RWPE2 (cell line): ENCODE data around the gene N4BP2L1.

Experiments used
- ATAC-seq: fragments of 200-7000 bp; cut with Tn5 transposase; 3 replicates; pipeline ENCODE4 v1.9.1; 2021; ENCODE audit warnings: low read depth
- DNase-seq: peaks from one replicate; pipeline ENCODE4 v3.0.0-alpha.2; 2020; ENCODE audit warnings: low spot score
- H3K27ac ChIP-seq: fragments of 450-650 bp; 2 replicates; pipeline ENCODE4 v1.5.1; 2017; ENCODE audit warnings: mild to moderate bottlenecking; ENCODE audit not compliant: poor library complexity, severe bottlenecking
- H3K27me3 ChIP-seq: fragments of 250-450 bp; sonication (Bioruptor Pico); 2 replicates; pipeline ENCODE4 v1.5.1; 2021; ENCODE audit warnings: mild to moderate bottlenecking, moderate library complexity; ENCODE audit not compliant: insufficient read depth, poor library complexity, severe bottlenecking
- H3K36me3 ChIP-seq: fragments of 250-450 bp; sonication (Bioruptor Pico); 2 replicates; pipeline ENCODE4 v1.5.1; 2020; ENCODE audit warnings: low read depth, mild to moderate bottlenecking, moderate library complexity
- H3K4me1 ChIP-seq: fragments of 250-450 bp; sonication (Bioruptor Pico); 2 replicates; pipeline ENCODE4 v1.5.1; 2021; ENCODE audit warnings: mild to moderate bottlenecking, moderate library complexity; ENCODE audit not compliant: insufficient read depth, poor library complexity, severe bottlenecking
- H3K4me3 ChIP-seq: fragments of 250-450 bp; sonication (Bioruptor Pico); 2 replicates; pipeline ENCODE4 v1.5.1; 2021; ENCODE audit warnings: mild to moderate bottlenecking, moderate library complexity; ENCODE audit not compliant: severe bottlenecking
- H3K9me3 ChIP-seq: fragments of 250-450 bp; sonication (Bioruptor Pico); 2 replicates; pipeline ENCODE4 v1.5.1; 2021; ENCODE audit warnings: mild to moderate bottlenecking, moderate library complexity; ENCODE audit not compliant: severe bottlenecking
- CTCF ChIP-seq: fragments of 450-650 bp; IDR thresholded peaks from one replicate; pipeline ENCODE4 v1.5.1; 2017; ENCODE audit warnings: mild to moderate bottlenecking, moderate library complexity; ENCODE audit not compliant: poor library complexity, severe bottlenecking

Gene N4BP2L1

DNA sequence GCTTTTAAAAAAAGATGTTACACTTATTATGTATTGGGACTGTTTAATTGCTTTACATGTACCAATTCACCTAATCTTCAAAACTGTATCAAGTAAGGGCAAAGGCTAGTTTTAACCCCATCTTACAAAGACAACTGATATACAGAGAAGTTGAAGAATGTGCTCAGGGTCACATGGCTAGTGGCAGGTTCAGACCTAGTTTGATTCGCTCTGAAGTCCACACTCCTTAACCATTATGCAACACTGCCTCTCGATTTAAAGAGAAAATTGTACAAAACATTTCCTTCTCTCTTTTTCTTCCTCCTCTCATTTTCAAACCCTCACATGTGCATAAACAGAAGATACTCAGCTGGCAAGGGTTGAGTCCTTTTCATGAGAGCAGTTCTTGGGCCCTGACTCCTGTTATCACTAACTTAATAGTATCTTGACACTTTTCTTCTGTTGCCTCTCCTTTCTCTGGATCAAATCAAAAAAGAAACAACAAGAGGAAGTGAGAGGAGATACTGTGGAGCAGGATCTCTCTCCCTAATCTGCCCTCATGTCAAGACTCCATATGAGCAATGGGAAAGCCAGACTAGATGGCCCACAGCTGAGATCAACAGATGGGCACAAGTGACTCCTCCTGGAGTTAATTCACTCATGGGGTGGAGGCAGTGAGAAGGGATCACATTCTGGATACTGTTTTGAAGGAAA, 19.0 kb upstream of the N4BP2L1 start:
- ATAC-seq (no peak), DNase-seq (no peak)
- no peaks in the 10 kb centered on the region for H3K9me3 ChIP-seq
- H3K27me3 ChIP-seq: no peaks in the 10 kb centered on the region
- TF ChIP-seq CTCF: no peak
- H3K4me3 ChIP-seq: no peak overlapping the region
- no peak overlapping the region for H3K27ac ChIP-seq
- no peaks in the 10 kb centered on the region for H3K36me3 ChIP-seq
- no peaks in the 10 kb centered on the region for H3K4me1 ChIP-seq

GRCh38 chr13:32446220-32446619, 18.3 kb upstream of the N4BP2L1 start:
- no peak for TF ChIP-seq CTCF
- no peaks in the 10 kb centered on the region for H3K4me1 ChIP-seq
- H3K27me3 ChIP-seq: no peaks in the 10 kb centered on the region
- no peak overlapping the region for H3K4me3 ChIP-seq
- ATAC-seq (no peak), DNase-seq (no peak)
- H3K27ac ChIP-seq: no peak overlapping the region
- no peaks in the 10 kb centered on the region for H3K36me3 ChIP-seq
- H3K9me3 ChIP-seq: no peaks in the 10 kb centered on the region

DNA sequence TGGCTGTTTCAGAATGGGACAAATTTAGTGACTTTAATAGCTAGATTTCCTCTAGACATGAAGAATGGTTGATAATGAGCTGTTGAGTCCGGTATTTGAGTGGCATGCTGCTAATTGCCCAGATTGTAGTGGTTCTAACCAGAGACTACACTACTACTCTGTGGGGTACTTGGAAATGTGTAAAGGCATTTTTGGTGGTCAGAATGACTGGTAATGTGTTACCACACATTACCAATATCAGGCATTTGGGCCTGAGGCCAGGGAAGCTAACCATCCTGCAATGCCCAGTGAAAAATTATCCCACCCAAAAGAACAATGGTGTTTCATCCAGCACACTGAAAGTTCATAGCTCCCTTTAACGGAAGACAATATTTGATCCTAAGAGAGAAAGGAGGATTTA, 17.5 kb upstream of the N4BP2L1 start:
- ATAC-seq (no peak), DNase-seq (no peak)
- no peak overlapping the region for H3K27ac ChIP-seq
- no peak overlapping the region for H3K4me3 ChIP-seq
- no peaks in the 10 kb centered on the region for H3K36me3 ChIP-seq
- H3K27me3 ChIP-seq: no peaks in the 10 kb centered on the region
- no peaks in the 10 kb centered on the region for H3K9me3 ChIP-seq
- no peak for TF ChIP-seq CTCF
- H3K4me1 ChIP-seq: no peaks in the 10 kb centered on the region

DNA sequence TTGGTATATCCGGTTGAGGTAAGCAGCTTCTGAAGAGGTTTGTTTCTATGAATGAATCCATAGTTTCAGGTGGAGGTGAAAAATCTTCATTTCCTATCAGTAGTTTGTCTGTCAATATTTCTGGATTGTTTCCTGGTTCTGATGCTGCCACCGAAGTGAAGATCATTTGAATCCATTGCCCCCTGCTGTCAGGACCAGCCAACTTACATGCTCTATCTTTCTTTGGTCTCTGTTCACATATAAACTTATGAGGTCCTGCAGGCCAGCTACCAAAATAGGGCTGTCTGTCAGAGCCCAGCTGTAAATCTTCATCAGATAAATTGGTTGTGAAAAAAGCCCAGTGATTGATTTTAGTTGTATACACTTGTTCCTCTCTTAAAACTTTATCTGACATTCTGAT, 15.2 kb upstream of the N4BP2L1 start:
- ATAC-seq: peak; percentile 55; the same call in 1 of the 3 replicates
- H3K9me3 ChIP-seq: no peaks in the 10 kb centered on the region
- H3K4me1 ChIP-seq: no peaks in the 10 kb centered on the region
- no peak overlapping the region for H3K27ac ChIP-seq
- no peak overlapping the region for H3K4me3 ChIP-seq
- DNase-seq: no peak
- peak; percentile 26 for TF ChIP-seq CTCF
- no peaks in the 10 kb centered on the region for H3K36me3 ChIP-seq
- H3K27me3 ChIP-seq: no peaks in the 10 kb centered on the region

DNA sequence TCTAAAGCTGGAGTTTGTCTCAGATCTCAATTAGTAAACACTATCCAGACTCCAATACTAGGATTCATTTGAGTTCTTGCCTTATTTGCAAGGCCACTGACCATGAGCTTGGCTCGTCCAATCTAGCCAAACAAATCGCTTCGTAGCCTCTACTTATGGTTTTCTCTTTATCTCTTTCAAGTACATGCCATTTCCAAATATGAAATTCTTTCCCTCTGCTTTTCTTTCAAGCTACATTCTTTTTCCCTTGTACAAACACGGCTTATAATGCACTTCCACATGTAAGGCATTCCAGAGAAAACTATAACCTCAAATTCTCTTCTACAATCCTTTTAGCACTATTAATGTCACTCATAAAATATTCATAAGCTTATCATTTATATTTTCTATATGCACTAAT, 10.9 kb upstream of the N4BP2L1 start:
- Histone ChIP-seq H3K4me3 (no peak overlapping the region), H3K27me3 (no peaks in the 10 kb centered on the region), H3K36me3 (no peaks in the 10 kb centered on the region), H3K9me3 (no peaks in the 10 kb centered on the region), H3K4me1 (no peaks in the 10 kb centered on the region), H3K27ac (no peak overlapping the region)
- DNase-seq (no peak), ATAC-seq (no peak)
- TF ChIP-seq CTCF: no peak
